Cardiac septum (tissue), 1 donor: ENCODE data around the gene FGF18. TPM values are rescaled to one million over a fixed set of nuclear protein-coding genes. Genes with fewer than 3 reads are reported as not detected.

ENCODE experiments used
- microRNA-seq: library from miRNA; unstranded; fragments of <30 nt; microRNA quantifications from one replicate; pipeline ENCODE4 v1.2.0, GENCODE V29; 2020
- total RNA-seq: library from RNA; stranded (reverse); fragmentation: NEBNext Ultra II Directional; extraction: Animal tissue kit (Norgen Biotek cat#: 25700); gene quantifications from one replicate; pipeline ENCODE4 v1.2.1, GENCODE V29; 2021
- donor health status: DM: no; HTN: no; CAD: no.

FGF18 gene
- total RNA-seq, 1 donor from 2014 or later: 22.4 TPM

Small RNA genes within 50 kb of the gene (microRNA-seq; reads per million reads assigned to microRNA genes)
- 4.0 reads per million for gene MIR3912

Other genes starting within 250 kb of the FGF18 start
- gene TLX3, start 110.4 kb upstream of the FGF18 start, total RNA-seq: not detected
- 412 TPM for gene NPM1, start 31.8 kb upstream of the FGF18 start, total RNA-seq